AG04449 (cell line): ENCODE data around the gene MYOM3.
A peak's percentile ranks its signal among the peaks of the same experiment; 100 is the strongest.

Experiments used
- CTCF ChIA-PET: fragments of 350-600 bp; formaldehyde crosslinking; extraction: SDS; loops from one replicate; lab custom pipeline; 2021; ENCODE audit warnings: antibody characterized with exemption; lab: Yijun Ruan, JAX
- POLR2A ChIA-PET: fragments of 400-600, 350-600 bp; formaldehyde crosslinking; extraction: SDS; loops from one replicate; lab custom pipeline; 2020; ENCODE audit warnings: antibody characterized with exemption, inconsistent platforms; lab: Yijun Ruan, JAX
- DNase-seq: peaks from one replicate; pipeline ENCODE4 v3.0.0-alpha.2; 2010; ENCODE audit warnings: low read depth, low spot score
- H3K4me3 ChIP-seq: 2 replicates; pipeline ENCODE4 v1.5.1; 2011; ENCODE audit warnings: low read depth, mild to moderate bottlenecking, control low read depth, low read length
- TF ChIP-seq, protein P1 (sequence below): IDR thresholded peaks from one replicate; pipeline ENCODE4 v1.5.1; 2011; ENCODE audit warnings: mild to moderate bottlenecking, moderate library complexity, low read length, control low read depth, inconsistent platforms; ENCODE audit not compliant: insufficient read depth; ENCODE audit errors: missing control alignments

Gene MYOM3

DNA sequence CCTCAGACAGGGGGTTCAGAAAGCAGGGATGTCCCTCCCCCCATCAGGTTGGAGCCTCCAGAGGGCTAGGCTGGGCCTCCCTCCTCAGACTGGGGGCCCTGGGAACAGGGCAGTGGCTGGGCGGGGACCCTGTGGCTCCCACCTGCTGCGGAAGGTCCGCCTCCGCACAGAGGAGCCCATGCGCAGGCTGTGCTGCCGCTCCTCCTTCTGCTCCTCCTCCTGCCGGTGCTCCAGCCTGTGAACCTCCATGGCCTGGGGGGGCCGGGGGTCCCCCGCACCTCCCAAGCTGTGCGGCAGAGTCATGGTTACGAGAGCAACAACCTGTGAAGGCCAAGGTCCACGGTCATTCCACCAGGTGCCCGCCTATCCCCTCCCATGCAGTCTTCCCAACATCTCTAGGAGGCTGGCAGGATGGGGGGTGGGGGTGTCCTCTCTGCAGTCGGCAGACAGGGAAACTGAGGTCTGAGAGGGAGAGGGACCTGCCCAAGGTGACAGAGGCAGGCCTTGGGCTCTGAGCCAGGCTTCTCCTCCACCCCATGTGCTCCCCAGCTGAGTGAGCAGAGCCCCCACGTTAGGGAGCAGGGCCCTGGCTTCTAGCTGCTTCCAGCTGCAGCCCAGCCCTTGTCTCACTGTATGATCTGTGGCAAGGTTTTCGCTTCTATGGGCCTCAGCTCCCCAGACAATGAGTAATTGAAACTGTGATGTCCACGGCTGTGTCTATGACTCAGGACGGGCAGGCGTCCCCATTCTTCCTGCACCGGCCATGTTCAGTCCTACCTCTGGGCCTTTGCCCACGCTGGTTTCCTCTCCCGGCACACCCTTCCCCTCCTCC lies 3.4 kb downstream of the MYOM3 start:
- POLR2A ChIA-PET, result interaction anchor here (1.3 kb wide), 1 partner anchor 9 kb away, joined by 5 read pairs; no protein-coding TSS in a partner anchor
- peak; percentile 37 for DNase-seq
- TF ChIP-seq, protein P1, sequence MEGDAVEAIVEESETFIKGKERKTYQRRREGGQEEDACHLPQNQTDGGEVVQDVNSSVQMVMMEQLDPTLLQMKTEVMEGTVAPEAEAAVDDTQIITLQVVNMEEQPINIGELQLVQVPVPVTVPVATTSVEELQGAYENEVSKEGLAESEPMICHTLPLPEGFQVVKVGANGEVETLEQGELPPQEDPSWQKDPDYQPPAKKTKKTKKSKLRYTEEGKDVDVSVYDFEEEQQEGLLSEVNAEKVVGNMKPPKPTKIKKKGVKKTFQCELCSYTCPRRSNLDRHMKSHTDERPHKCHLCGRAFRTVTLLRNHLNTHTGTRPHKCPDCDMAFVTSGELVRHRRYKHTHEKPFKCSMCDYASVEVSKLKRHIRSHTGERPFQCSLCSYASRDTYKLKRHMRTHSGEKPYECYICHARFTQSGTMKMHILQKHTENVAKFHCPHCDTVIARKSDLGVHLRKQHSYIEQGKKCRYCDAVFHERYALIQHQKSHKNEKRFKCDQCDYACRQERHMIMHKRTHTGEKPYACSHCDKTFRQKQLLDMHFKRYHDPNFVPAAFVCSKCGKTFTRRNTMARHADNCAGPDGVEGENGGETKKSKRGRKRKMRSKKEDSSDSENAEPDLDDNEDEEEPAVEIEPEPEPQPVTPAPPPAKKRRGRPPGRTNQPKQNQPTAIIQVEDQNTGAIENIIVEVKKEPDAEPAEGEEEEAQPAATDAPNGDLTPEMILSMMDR, result no peak
- no peak overlapping the region for H3K4me3 ChIP-seq
- CTCF ChIA-PET, result no interaction called here

DNA sequence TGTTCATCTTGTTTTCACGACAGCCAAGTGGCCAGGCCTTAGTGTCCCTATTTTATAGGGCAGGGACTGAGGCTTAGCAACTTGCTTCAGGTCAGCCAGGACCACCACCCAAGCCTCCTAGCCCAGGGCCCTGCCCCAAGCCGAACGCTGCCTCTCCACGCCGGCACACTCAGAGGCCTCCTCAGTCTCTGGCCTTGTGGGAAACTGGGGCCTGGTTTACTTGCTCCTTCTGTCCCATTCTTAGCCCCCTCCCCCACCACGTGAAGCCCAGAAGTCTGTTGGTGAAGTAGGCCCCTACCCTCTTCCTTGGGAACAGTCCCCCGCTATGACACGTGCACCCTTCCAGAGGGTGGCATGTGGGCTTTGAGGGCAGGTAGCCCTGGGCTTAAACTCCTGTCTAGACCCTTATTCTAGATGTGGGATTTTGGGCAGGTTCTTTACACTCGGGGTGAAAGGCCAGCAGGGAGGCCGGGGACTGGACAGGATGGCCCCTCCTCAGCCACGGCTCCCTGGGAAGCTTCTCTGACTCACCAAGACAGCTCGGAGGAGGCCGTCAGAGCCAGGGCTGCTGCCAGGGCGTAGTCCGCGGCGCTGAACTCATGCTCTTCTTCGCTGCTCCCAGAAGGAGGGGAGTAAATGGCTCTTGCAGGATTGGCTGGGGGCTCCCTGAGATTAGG lies 4.3 kb downstream of the MYOM3 start:
- ChIA-PET POLR2A (no interaction called here), CTCF (no interaction called here)
- DNase-seq, result no peak
- no peak overlapping the region for H3K4me3 ChIP-seq
- TF ChIP-seq, protein P1, result no peak

DNA sequence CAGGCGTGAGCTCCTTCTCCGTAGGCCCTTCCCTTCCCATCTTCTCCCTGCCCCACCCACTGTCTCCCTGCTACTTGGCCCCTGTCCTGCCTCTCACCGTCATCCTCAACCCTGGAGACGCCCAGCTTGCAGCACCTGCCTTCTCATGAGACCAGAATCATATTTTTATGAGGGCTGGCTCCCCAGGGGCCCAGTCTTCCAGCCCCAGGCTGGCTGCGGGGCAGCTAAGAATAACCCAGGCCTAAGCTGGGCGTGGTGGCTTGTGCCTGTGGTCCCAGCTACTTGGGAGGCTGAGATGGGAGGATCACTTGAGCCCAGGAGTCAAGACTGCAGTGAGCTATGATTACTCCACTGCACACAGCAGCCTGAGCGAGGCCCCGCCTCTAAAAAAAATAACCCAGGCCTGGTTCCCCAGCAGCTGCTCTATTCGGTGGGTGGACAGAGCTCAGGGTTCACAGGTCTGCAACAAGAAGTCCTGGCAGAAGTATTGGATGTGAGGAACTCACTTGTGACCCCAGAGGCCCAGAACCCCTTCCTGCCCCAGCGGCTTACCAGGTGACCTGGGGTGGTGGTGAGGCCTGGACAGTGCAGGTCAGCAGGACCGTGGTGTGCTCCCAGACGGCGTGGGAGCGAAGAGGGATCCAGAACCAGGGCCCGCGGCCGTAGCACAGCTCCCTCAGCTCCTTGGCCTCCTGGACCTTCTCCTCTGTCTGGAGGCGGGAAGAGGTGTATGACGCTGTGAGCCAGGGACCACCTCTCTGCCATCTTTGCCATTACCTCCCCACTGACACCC lies 6.4 kb downstream of the MYOM3 start:
- POLR2A ChIA-PET, result interaction anchor here (0.6 to 0.8 kb wide), 2 partner anchors 10 kb away, joined by 3 to 4 read pairs; no protein-coding TSS in a partner anchor

DNA sequence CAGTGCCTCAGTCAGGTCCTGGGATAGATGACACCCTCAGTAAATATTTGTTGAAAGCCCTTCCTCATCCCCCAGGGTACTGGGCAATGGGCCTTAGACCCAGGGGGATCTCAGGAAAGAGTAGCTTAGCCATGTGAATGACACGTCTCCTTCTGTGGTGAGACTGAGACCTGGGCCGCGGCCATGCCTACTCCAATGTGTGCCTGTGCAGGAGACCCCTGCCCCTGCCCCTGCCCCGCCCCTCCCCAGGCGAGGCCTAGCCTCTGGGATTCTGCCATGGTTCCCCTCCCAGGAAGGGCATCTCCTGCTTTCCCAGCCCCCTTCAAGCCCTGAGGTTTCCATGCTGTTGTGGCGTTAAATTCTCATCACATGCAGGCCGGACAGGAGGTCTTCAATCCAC lies 7.1 kb downstream of the MYOM3 start:
- ChIA-PET CTCF (interaction anchor here (1.1 to 3.0 kb wide), 3 partner anchors 34 to 45 kb away, joined by 3 to 10 read pairs (median 10); no protein-coding TSS in a partner anchor), POLR2A (interaction anchor here (0.6 kb wide), 1 partner anchor 11 kb away, joined by 3 read pairs; no protein-coding TSS in a partner anchor)
- no peak overlapping the region for H3K4me3 ChIP-seq
- DNase-seq, result no peak
- TF ChIP-seq, protein P1, result no peak

More for the DNA sequence above, 6.4 kb downstream of the MYOM3 start:
- TF ChIP-seq, protein P1, result no peak
- H3K4me3 ChIP-seq, result no peak overlapping the region
- DNase-seq, result no peak
- CTCF ChIA-PET, result interaction anchor here (1.1 to 3.0 kb wide), 3 partner anchors 35 to 50 kb away, joined by 3 to 10 read pairs (median 3); no protein-coding TSS in a partner anchor

DNA sequence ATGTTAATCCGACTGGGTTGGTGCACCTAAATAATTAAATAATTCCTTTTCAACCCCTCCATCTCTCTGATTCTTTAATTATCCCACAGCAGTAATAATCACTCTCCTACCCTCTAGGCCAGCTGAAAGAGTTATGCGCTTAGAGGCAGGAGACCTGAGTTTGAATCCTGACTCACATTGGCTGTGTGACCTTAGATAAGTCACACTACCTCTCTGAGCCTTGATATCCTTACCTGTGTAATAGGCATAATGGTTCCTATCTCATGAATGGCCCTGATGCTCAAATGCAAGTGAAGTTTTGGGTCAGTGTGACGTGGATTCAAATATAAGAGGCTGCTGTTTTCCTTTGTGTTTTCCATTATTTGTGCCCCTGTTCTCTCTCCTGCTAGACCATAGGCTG lies 8.1 kb downstream of the MYOM3 start:
- CTCF ChIA-PET, result interaction anchor here (3.0 kb wide), 2 partner anchors 33 to 46 kb away, joined by 10 read pairs; no protein-coding TSS in a partner anchor
- H3K4me3 ChIP-seq, result no peak overlapping the region
- TF ChIP-seq, protein P1, result no peak
- POLR2A ChIA-PET, result no interaction called here
- no peak for DNase-seq
